ENCODE data around the gene RUNDC1.

- TF ChIP-seq EZH2phosphoT487 (conservative IDR thresholded peaks at IDR 0.05; ENCODE audit: low read length) = no peak
- TF ChIP-seq CTCF (IDR thresholded peaks at IDR 0.05; ENCODE audit: insufficient read depth, low read length, poor library complexity, severe bottlenecking) = no peak
Observed at GRCh38 chr17:42985225-42985624, 4.9 kb downstream of the RUNDC1 start.

All from SU-DHL-6 (cell line).